ENCODE data around the gene STAB1.

STAB1 gene

DNA sequence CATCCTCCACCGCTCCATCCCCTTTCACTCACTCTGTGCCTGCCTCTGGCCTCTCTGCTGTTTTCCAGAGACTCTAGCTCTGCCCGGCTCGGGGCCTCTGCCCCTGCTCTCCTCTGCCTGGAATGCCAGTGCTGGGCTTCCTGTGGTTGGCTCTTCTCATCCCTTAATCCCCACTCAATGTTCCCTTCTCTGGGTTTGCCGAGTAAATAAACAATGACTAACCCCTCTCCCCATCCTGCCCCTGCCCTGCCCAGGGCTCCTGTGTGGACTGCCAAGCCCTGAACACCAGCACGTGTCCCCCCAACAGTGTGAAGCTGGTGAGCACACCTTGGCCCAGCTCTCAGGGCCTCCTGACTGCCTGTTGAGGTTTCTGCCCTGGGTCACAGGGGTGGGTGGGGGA is 12.2 kb downstream of the STAB1 start:
- DNase-seq, result peak; percentile 78

DNA sequence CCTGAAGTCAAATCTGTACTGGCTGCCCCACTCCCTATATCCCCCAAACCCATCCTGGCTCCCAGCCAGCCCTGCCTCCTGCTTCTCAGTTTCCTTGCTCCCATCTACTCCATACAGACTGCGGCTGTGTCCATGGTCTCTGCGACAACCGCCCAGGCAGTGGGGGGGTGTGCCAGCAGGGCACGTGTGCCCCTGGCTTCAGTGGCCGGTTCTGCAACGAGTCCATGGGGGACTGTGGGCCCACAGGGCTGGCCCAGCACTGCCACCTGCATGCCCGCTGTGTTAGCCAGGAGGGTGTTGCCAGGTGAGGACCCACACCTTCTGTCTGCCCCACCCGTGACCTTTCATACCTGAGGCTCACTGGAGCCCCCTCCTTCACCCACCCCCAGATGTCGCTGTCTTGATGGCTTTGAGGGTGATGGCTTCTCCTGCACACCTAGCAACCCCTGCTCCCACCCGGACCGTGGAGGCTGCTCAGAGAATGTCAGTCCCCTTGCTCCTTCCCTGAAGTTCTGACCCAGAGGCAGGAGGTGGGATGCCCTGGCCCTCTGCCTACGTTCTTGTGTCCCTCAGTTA is 14.7 kb downstream of the STAB1 start:
- no peak for DNase-seq

DNA sequence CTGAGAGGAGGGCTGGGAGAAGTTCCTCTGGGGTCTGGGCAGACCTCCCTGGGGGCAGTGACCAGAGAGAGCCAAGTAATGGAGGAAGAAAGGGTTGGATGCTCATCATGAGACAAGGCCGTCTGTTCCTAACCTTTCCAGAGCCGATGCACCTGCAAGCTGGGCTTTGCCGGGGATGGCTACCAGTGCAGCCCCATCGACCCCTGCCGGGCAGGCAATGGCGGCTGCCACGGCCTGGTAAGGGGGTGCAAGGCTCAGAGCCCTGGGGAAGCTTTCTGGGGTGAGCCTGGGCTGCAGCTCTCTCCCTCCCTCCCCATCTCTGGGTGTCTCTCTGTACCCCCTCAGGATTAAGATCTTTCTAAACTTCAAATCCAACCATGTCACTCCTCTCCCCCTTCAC is 16.4 kb downstream of the STAB1 start:
- DNase-seq, result no peak

DNA sequence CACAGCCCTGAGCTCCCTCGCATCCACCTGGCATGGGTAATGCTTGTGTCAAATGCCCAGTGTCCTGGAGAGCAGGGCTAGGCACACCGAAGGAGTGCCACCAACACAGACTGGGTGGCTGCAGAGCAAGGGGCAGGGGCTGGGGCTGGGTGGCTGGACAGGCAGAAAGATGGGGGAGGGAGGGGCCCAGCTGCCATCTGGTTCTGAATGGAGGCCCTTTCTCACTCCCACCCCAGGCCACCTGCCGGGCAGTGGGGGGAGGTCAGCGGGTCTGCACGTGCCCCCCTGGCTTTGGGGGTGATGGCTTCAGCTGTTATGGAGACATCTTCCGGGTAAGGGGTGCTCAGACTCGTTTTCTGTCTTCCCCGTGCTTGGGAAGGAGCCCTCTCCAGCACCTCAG is 17.0 kb downstream of the STAB1 start:
- no peak for DNase-seq

DNA sequence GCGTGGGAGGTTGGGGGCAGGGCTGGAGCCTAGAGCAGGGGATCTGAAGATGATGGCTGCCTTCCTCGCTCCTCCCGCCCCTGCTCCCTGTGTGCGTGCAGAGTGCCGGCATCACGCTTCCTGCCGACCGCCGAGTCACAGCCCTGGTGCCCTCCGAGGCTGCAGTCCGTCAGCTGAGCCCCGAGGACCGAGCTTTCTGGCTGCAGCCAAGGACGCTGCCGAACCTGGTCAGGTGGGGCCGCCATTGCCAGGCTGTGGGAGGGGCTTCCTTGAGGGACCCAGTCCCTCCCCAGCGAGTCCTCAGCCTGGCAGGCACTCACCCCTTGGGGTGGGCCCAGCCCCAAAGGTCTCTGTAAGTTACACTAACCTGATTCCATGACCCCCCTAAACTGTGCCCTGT is 17.6 kb downstream of the STAB1 start:
- DNase-seq, result no peak

DNA sequence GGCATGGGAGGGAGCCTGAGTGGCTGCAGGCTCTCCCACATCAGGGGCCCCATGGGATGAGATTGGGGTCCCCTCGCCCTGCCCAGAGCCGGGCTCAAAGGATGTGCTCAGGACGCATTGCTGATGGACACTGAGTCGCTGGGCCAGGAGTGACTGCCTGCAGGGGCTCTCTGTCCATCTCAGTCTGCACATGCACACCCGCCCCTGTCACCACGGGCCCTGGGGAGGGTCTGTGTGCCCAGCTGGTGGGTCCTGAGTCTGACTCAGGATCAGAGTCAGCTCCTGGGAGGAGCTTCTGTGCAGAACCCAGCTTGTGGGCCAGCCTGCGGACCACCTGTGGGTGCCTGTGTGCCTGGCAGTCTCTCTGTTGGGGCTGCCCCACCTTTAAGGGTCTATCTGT is 18.1 kb downstream of the STAB1 start:
- no peak for DNase-seq

DNA sequence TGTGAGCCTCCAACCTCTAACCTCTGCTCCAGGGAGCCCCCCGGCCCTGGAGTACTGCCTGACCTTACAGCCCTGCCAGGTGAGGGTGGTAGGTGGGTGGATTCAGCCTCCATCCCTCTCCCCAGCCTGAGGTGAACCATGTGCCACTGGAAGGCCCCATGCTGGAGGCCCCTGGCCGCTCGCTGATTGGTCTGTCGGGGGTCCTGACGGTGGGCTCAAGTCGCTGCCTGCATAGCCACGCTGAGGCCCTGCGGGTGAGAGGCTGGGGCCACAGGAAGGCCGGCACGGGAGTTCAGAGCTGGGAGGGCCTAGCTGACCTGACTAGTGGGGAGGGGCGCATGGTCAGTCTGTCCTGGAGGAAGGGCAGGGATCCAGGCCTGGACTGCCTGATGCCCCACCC is 19.4 kb downstream of the STAB1 start:
- no peak for DNase-seq

DNA sequence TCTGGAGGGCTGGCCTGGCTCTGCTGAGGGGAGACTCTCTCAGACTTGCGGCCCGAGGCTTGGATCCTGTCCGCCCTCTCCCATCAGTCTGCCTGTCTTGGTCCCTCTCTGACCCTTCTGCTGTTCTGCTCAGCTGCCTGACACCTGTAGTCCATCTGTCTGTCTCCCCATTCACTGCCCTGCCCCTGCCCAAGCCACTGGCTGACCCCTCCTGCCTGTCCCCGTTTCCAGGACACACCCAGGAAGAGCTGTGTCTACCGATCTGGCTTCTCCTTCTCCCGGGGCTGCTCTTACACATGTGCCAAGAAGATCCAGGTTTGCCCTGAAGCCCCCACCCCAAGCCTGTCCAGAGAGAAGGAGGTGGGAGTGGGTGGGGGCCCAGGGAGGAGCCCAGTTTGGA is 20.1 kb downstream of the STAB1 start:
- no peak for DNase-seq

DNA sequence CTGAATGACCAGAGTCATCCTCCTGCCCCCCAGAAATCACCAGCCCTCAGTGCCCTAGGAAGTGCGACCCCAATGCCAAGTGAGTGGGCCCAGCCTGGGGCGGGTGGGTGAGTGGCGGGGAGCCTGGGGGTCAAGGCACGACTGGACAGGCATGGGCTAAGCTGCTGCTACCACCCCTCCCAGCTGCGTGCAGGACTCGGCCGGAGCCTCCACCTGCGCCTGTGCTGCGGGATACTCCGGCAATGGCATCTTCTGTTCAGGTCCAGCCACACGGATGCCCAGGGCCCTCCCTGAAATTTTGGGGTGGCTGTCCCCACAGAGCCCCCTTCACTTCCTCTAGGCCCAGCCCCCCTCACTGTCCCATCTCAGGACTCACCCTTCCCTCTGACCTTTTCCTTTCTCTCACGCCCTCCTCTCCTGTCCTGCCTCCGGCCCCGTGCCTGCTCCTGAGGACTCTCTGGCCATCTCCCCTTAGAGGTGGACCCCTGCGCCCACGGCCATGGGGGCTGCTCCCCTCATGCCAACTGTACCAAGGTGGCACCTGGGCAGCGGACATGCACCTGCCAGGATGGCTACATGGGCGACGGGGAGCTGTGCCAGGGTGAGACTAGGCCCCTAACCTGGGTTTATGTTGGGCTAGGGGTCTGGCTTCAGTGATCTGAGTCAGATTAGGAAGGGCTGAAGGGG is 21.5 kb downstream of the STAB1 start:
- no peak for DNase-seq

DNA sequence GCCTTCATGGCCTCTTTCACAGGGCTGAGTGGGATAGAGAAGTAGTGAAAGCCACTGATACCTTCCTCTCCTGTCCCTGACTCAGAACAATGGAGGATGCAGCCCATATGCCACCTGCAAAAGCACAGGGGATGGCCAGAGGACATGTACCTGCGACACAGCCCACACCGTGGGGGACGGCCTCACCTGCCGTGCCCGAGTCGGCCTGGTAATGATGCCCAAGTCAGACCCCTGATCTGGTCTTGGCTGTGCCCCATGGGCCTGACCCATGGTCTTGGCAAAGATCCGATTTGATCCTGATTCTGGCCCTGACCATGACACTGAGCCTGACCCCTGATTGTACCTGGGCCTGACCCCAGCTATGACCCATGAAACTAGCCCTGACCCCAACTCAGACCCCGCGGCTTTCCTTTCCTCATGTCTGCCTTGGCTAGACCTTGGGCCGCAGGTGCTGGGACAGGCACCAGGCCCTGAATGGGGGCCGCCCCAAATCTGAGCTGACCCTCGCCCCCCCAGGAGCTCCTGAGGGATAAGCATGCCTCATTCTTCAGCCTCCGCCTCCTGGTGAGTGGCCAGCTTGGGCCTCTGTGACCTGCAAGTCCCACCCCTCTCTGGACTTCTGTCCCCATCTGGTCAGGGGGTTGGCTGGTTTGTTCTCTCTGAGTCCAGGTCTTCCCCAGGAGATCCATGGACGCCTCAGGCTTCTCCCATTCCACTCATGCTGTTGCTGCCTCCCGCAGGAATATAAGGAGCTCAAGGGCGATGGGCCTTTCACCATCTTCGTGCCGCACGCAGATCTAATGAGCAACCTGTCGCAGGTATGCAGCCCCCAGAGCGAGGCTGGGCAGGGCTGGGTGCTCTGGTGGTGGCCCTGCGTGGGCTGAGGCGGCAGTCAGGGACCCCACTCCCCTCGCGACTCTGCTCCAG is 22.9 kb downstream of the STAB1 start:
- DNase-seq, result no peak

DNA sequence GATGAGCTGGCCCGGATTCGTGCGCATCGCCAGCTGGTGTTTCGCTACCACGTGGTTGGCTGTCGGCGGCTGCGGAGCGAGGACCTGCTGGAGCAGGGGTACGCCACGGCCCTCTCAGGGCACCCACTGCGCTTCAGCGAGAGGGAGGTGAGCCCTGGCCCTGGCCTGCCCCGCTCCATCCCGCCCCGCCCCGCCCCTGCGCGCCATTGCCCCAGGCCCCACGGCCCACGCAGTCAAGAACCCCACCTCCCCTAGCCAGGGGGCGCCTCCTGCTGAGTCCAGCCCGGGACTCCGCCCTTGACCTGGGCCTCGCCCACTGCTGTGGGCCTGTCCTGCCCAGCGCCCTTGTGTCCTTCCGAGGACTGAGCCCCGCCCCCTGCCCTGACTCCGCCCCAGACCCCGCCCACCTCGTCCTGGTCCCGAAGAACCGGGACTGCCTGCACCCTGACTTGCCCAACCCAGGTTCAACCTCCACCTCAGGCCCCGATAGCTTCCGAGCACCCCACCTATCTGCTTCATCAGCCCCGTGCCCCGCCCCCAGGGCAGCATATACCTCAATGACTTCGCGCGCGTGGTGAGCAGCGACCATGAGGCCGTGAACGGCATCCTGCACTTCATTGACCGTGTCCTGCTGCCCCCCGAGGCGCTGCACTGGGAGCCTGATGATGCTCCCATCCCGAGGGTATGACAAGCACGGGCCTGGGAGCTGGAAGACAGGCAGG is 23.7 kb downstream of the STAB1 start:
- DNase-seq, result no peak

DNA sequence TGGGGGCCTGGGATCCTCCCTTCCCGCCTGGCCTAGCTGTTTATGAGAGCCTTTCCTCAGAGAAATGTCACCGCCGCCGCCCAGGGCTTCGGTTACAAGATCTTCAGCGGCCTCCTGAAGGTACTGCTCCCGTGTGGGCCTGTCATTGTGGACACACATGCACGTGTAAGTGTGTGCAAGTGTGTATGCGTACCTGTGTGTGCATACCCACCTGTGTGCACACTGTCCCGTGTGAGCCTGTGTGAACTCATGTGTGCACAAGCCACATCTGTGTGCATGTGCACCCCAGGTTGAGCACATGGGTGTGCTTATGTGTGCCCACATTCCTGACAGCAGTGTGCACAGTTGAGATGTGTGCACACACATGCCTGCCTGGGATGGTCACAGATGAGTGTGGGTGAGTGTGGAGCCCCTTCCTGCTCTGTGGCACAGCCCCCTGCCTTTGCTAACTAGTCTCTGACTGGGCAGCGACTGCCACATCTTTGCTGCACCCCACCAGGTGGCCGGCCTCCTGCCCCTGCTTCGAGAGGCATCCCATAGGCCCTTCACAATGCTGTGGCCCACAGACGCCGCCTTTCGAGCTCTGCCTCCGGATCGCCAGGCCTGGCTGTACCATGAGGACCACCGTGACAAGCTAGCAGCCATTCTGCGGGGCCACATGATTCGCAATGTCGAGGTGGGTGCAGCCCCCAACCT is 24.5 kb downstream of the STAB1 start:
- no peak for DNase-seq

DNA sequence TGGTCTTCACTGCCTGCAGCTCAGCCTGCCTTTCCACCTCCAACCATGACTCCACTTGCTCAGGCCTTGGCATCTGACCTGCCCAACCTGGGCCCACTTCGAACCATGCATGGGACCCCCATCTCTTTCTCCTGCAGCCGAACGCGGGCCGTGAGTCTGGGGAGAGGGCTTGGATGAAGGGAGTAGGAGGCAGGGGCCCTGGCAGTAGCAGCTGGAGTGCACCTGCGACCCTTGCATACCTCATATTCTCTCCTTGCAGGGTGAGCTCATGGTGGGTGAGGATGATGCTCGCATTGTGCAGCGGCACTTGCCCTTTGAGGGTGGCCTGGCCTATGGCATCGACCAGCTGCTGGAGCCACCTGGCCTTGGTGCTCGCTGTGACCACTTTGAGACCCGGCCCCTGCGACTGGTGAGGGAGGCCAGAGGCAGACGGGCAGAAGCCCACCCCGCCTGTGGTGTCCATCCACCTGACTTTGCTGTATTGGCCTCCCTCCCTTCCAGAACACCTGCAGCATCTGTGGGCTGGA is 25.1 kb downstream of the STAB1 start:
- DNase-seq, result no peak

DNA sequence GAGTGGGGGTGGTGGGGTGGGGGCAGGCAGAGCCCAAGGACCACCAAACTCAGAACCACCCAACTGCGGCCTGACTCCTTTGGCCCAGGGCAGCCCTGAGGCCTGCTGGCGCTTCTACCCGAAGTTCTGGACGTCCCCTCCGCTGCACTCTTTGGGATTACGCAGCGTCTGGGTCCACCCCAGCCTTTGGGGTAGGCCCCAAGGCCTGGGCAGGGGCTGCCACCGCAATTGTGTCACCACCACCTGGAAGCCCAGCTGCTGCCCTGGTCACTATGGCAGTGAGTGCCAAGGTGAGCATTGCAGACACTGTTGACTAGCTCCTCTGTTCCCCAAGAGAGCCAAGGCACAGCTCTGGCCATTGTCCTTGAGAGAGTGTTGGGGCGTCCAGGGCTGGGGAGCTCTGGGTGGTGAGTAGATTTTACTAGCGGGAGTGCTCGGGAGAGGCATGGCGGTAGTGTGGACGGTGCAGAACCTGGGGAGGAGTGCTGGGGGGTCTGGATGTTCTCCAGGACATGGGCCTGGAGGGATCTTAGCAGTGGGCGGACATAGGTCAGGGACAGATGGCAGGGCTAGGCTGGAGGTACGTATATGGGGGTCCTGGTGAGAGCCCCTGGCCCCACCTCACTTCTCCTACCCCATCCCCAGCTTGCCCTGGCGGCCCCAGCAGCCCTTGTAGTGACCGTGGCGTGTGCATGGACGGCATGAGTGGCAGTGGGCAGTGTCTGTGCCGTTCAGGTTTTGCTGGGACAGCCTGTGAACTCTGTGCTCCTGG is 25.8 kb downstream of the STAB1 start:
- DNase-seq, result no peak

DNA sequence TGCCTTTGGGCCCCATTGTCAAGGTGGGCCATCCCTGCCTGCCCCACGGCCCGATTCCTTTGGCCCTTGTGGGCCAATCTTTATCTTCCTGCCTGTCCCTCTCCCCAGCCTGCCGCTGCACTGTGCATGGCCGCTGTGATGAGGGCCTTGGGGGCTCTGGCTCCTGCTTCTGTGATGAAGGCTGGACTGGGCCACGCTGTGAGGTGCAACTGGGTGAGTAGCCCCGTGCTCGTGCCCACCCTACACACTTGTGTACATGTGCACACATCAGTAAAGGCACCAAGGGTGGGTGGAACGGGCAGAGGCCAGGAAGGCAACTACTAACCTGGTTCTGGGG is 26.3 kb downstream of the STAB1 start:
- no peak for DNase-seq

DNA sequence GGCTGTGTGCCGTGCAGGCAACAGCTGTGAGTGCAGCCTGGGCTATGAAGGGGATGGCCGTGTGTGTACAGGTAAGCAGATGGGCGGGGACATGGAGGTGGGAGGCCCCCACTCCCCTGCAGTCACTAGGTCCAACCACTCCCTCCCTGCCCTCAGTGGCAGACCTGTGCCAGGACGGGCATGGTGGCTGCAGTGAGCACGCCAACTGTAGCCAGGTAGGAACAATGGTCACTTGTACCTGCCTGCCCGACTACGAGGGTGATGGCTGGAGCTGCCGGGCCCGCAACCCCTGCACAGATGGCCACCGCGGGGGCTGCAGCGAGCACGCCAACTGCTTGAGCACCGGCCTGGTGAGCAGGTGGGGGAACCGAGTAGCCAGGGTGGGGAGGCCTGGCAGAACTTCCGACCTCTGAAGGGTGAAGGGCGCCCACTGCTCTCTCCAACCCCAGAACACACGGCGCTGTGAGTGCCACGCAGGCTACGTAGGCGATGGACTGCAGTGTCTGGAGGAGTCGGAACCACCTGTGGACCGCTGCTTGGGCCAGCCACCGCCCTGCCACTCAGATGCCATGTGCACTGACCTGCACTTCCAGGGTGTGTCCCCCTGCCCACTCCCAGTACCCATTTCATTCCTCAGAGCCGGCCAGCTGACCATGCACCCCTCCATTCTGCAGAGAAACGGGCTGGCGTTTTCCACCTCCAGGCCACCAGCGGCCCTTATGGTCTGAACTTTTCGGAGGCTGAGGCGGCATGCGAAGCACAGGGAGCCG is 26.9 kb downstream of the STAB1 start:
- no peak for DNase-seq

DNA sequence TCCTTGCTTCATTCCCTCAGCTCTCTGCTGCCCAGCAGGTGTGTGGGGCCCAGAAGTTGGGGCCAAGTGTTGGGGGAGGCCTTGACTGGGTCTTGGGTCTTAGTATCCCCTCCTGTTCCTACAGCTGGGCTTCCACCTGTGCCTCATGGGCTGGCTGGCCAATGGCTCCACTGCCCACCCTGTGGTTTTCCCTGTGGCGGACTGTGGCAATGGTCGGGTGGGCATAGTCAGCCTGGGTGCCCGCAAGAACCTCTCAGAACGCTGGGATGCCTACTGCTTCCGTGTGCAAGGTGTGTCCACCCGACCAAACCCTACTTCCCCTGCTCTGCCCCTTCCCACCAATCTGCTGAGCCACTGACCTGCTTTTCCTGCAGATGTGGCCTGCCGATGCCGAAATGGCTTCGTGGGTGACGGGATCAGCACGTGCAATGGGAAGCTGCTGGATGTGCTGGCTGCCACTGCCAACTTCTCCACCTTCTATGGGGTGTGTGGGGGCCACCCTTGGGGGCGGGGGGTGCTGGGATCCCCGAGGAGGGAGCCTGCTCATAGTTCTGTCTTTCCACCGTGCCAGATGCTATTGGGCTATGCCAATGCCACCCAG is 27.6 kb downstream of the STAB1 start:
- DNase-seq, result no peak

DNA sequence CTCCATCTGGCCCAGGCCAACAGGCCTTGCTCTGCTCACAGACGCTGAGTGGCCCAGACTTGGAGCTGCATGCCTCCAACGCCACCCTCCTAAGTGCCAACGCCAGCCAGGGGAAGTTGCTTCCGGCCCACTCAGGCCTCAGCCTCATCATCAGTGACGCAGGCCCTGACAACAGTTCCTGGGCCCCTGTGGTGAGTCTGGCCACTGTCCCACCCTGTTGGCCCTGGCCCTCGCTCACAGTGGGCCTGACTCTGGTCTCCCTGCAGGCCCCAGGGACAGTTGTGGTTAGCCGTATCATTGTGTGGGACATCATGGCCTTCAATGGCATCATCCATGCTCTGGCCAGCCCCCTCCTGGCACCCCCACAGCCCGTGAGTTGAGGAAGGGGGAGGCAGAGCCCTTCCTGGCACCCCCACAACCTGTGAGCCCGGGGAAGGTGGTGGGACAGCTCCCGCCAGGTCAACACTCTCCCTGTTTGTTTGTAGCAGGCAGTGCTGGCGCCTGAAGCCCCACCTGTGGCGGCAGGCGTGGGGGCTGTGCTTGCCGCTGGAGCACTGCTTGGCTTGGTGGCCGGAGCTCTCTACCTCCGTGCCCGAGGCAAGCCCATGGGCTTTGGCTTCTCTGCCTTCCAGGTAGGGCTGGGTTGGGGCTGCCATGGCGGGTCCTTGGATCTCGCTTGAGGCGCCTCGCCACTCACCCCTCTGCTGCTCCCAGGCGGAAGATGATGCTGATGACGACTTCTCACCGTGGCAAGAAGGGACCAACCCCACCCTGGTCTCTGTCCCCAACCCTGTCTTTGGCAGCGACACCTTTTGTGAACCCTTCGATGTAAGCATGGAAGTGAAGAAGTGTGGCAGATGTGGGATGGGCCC is 28.5 kb downstream of the STAB1 start:
- DNase-seq, result no peak

DNA sequence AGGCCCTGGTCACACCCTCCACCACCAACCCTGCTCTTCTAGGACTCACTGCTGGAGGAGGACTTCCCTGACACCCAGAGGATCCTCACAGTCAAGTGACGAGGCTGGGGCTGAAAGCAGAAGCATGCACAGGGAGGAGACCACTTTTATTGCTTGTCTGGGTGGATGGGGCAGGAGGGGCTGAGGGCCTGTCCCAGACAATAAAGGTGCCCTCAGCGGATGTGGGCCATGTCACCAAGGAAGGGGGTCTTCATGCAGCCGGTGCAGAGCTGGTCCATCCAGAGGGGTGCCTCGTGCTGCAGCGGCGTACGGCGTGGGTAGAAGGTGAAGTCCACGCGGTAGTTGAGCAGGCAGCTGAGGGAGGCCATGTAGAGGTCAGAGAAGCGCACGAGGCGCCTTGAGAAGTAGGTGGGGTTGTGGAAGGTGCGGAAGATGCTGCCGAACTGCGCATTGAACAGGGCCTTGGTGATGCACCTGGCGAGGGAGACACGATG is 29.2 kb downstream of the STAB1 start:
- DNase-seq, result no peak

All from HCEC 1CT (cell line).